ENCODE measurements around the gene MARVELD3.
"Not testable (repeated sequence)": the region's sequence is repeated elsewhere in the genome, so short reads cannot be mapped to it uniquely, and the experiment has no call there.

The MARVELD3 gene

GRCh38 chr16:71672803-71673581 is 47.0 kb downstream of the MARVELD3 start:
- no peak for DNase-seq

- DNase-seq = no peak
Observed at GRCh38 chr16:71673582-71673973, 47.6 kb downstream of the MARVELD3 start.

GRCh38 chr16:71674229-71674628 is 48.2 kb downstream of the MARVELD3 start:
- DNase-seq = no peak

- no peak for DNase-seq
Observed at GRCh38 chr16:71675380-71675779, 49.4 kb downstream of the MARVELD3 start.

- DNase-seq = no peak
Observed at GRCh38 chr16:71676236-71676635, 50.3 kb downstream of the MARVELD3 start.

GRCh38 chr16:71681360-71681759 is 55.4 kb downstream of the MARVELD3 start:
- no peak for DNase-seq

- DNase-seq = not testable (repeated sequence)
Observed at GRCh38 chr16:71684280-71684679, 58.3 kb downstream of the MARVELD3 start.

Measured in cerebellar nuclear complex (tissue), 1 donor.